Thyroid gland (tissue), 4 donors: ENCODE data around the gene F2RL2.

Experiments
- CTCF ChIP-seq, 6 experiments: fragments of 200-600 bp in 3 of 6; fragments of 450-650 bp in 3 of 6; sonication (generic) in 3 of 6; IDR thresholded peaks; one replicate each; pipeline ENCODE4 v1.5.1; 2016 to 2019; ENCODE audit warnings: antibody characterized with exemption in 6 of 6, mild to moderate bottlenecking in 2 of 6, inconsistent platforms in 1 of 6, moderate library complexity in 1 of 6
- POLR2A ChIP-seq, 2 donors: fragments of 450-650 bp; IDR thresholded peaks; one replicate each; pipeline ENCODE4 v1.6.1; 2017; ENCODE audit warnings: antibody characterized with exemption in 2 of 2, mild to moderate bottlenecking in 2 of 2, moderate library complexity in 1 of 2

GRCh38 chr5:76620166-76620565 is 3.0 kb downstream of the F2RL2 start:
- TF ChIP-seq CTCF (IDR thresholded peaks at IDR 0.05) = no peak
- TF ChIP-seq POLR2A (IDR thresholded peaks at IDR 0.05) = no peak
